ENCODE results near the gene EIF4A3. TPM values are rescaled to one million over a fixed set of nuclear protein-coding genes. Genes with fewer than 3 reads are reported as not detected.

The EIF4A3 gene
- total and polyA plus RNA-seq, 2 experiments from 2014 or later = 124 to 126 TPM

DNA sequence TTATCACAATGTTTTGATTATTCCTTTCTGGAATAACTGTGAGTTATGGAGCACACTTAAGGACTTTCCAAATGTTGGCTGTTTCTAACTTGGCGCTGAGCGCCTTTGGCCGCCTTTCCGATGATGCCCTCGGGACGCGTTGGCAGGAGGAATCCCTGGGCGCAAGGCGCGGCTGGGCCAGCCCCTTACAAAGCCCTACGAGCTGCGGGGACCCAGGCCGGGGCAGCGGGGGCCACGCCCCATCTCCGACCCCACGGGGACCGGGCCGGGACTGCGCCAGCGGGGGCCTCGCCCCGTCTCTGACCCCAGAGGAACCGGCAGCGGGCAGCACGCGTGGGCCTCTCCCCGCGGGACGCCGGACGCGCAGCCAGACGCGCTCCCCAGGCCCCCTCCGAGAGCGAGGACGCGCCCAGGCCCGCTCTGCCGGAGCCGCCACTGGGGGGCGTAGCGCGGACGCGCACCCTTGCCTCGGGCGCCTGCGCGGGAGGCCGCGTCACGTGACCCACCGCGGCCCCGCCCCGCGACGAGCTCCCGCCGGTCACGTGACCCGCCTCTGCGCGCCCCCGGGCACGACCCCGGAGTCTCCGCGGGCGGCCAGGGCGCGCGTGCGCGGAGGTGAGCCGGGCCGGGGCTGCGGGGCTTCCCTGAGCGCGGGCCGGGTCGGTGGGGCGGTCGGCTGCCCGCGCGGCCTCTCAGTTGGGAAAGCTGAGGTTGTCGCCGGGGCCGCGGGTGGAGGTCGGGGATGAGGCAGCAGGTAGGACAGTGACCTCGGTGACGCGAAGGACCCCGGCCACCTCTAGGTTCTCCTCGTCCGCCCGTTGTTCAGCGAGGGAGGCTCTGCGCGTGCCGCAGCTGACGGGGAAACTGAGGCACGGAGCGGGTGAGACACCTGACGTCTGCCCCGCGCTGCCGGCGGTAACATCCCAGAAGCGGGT lies 45.6 kb downstream of the EIF4A3 start, which contains the start of gene GAA:
Gene GAA, plus strand, starts transcription at position 571 of the 935 bp plus-strand sequence. CDS start 3,006 bp downstream, outside the sequence.
- H3K27ac ChIP-seq = no peak within 1 kb of the TSS
- no peaks in the 10 kb centered on the region for H3K27me3 ChIP-seq
- no peaks in the 10 kb centered on the region for H3K9me3 ChIP-seq (ENCODE audit: low read depth)
- DNase-seq (ENCODE audit: low read depth in 1 of 2, low spot score in 1 of 2) = peak; percentile 89 to 94
- TF ChIP-seq, protein P1, sequence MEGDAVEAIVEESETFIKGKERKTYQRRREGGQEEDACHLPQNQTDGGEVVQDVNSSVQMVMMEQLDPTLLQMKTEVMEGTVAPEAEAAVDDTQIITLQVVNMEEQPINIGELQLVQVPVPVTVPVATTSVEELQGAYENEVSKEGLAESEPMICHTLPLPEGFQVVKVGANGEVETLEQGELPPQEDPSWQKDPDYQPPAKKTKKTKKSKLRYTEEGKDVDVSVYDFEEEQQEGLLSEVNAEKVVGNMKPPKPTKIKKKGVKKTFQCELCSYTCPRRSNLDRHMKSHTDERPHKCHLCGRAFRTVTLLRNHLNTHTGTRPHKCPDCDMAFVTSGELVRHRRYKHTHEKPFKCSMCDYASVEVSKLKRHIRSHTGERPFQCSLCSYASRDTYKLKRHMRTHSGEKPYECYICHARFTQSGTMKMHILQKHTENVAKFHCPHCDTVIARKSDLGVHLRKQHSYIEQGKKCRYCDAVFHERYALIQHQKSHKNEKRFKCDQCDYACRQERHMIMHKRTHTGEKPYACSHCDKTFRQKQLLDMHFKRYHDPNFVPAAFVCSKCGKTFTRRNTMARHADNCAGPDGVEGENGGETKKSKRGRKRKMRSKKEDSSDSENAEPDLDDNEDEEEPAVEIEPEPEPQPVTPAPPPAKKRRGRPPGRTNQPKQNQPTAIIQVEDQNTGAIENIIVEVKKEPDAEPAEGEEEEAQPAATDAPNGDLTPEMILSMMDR (IDR thresholded peaks at IDR 0.05; ENCODE audit: low read depth, low read length) = peak; percentile 52
- peak within 1 kb of the TSS; percentile 89 for H3K4me3 ChIP-seq
- no peaks in the 10 kb centered on the region for H3K36me3 ChIP-seq
- peaks cover 8% of the 10 kb centered on the region for H3K4me1 ChIP-seq (ENCODE audit: low read depth)

DNA sequence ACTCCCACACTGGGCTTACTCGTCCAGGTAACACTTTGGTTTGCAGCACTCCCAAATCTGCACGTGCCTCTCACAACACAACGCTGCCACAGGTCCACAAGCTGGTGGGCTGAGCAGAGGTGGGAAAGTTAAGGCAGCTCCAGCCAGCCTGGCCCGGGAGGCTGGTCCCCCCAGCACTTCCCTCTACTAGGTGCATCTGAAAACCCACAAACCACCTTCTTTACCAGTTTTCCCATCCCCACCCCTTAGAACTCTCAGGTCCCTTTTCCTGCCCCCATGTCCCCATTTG lies 46.9 kb downstream of the EIF4A3 start:
- TF ChIP-seq, protein P1 (IDR thresholded peaks at IDR 0.05; ENCODE audit: low read depth, low read length) = no peak
- DNase-seq (ENCODE audit: low read depth in 1 of 2, low spot score in 1 of 2) = no peak
- Histone ChIP-seq H3K4me3 (no peak overlapping the region), H3K27me3 (no peaks in the 10 kb centered on the region), H3K9me3 (ENCODE audit: low read depth) (no peaks in the 10 kb centered on the region), H3K4me1 (ENCODE audit: low read depth) (peaks cover 8% of the 10 kb centered on the region), H3K27ac (no peak overlapping the region), H3K36me3 (no peaks in the 10 kb centered on the region)

DNA sequence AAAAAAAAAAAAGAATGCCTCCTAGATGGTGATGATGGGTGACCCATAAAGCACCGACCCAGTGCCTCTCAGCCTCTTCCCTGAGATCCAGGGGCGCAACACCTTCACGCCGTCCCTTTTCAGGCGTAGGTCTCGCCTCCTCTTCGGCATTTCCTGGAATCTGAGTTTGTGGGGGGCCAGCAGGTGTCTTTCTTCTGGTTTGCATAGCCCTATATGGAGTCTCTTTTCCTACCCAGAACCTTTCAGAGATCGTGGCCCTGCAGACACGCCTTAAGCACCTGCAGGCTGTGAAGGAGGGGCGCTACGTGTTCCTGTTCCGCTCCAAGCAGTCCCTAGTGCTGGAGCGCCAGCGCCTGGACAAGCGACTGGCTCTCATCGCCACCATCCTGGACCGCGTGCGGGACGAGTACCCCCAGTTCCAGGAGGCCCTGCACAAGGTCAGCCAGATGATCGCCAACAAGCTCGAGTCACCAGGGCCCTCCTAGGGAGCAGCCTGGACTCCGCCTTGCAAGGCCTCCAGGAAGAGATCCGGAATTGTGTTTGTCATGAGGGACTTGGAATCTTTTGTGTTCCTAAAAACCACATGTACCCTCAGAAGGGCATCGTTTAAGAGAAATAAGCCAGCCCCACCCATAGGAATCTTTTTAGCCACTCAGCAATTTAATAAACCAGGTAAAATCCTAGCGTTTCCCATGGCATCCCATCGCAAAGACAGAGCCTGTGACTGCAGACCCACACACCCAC lies 47.5 kb downstream of the EIF4A3 start:
- Histone ChIP-seq H3K27ac (no peak overlapping the region), H3K36me3 (no peaks in the 10 kb centered on the region), H3K9me3 (ENCODE audit: low read depth) (no peaks in the 10 kb centered on the region), H3K27me3 (no peaks in the 10 kb centered on the region), H3K4me1 (ENCODE audit: low read depth) (peaks cover 3% of the 10 kb centered on the region), H3K4me3 (no peak overlapping the region)
- TF ChIP-seq, protein P1 (IDR thresholded peaks at IDR 0.05; ENCODE audit: low read depth, low read length) = no peak
- no peak for DNase-seq (ENCODE audit: low read depth in 1 of 2, low spot score in 1 of 2)

DNA sequence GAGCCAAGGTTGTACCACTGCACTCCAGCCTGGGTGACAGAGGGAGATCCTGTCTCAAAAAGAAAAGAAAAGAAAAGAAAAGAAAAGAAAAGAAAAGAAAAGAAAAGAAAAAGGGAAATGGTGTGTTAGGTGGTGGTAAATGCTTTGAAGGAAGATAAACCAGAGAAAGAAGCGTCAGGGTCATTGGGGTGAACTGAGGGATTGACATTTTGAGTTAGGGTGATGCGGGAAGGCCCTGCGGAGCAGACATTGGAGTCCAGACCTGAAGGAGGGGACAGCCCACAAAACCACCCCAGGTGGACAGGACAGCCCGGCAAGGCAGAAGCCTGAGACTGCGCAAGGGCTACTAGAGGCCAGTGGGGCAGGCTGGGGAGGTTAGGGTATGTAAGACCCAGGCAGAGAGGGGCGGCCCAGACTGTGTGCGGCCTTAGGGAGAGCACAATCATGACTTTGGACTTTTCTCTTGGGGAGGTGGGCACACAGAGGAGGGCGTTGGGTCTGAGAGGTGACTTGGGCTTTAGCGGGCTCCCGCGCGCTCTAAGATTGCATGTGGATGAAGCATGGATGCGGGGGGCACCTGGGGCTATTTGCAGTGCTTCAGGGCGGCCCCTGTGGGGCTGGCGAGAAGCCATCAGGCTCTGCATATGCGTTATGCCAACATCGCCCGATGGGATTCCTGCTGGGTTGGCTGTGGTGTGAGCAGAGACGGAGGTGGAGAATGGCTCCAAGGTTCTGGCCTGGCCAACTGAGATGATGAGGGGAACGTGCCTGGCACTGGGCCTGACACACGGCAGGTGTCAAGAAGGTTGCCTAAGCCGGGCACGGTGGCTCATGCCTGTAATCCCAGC lies 48.9 kb downstream of the EIF4A3 start:
- TF ChIP-seq, protein P1 (IDR thresholded peaks at IDR 0.05; ENCODE audit: low read depth, low read length) = no peak
- Histone ChIP-seq H3K27me3 (no peaks in the 10 kb centered on the region), H3K36me3 (no peaks in the 10 kb centered on the region), H3K9me3 (ENCODE audit: low read depth) (no peaks in the 10 kb centered on the region), H3K4me3 (no peak overlapping the region), H3K27ac (no peak overlapping the region), H3K4me1 (ENCODE audit: low read depth) (no peaks in the 10 kb centered on the region)
- DNase-seq (ENCODE audit: low read depth in 1 of 2, low spot score in 1 of 2) = no peak

DNA sequence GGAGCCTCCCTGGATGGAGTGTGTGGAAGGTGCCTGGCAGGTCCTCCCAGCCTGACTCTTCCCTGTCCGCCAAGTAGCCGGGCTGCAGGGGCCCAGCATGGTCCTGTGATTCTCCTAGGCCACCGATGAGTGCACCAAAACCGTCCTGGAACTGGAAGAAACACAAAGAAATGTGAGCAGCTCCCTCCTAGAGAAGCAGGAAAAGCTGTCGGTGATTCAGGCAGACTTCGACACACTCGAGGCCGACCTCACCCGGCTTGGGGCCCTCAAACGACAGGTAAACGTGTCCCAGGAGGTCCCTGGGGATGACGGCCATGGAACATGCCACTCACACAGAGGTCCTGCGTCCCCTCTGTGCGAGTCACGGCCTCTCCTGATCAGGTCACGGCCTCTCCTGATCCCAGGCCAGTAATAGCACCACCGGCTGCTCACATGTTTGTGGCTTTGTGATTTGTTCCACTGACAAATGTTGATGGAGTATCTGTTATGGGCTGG lies 49.8 kb downstream of the EIF4A3 start:
- Histone ChIP-seq H3K4me1 (ENCODE audit: low read depth) (no peaks in the 10 kb centered on the region), H3K9me3 (ENCODE audit: low read depth) (no peaks in the 10 kb centered on the region), H3K27ac (no peak overlapping the region), H3K4me3 (no peak overlapping the region), H3K36me3 (no peaks in the 10 kb centered on the region), H3K27me3 (no peaks in the 10 kb centered on the region)
- TF ChIP-seq, protein P1 (IDR thresholded peaks at IDR 0.05; ENCODE audit: low read depth, low read length) = no peak
- DNase-seq (ENCODE audit: low read depth in 1 of 2, low spot score in 1 of 2) = no peak

Measured in cardiac muscle cell (in vitro differentiated cells and primary cell).